ENCODE results near the gene NR1D2. TPM values are rescaled to one million over a fixed set of nuclear protein-coding genes. Genes with fewer than 3 reads are reported as not detected.
A peak's percentile ranks its signal among the peaks of the same experiment; 100 is the strongest.

The NR1D2 gene
- total RNA-seq (100 to 1,000 TPM in 1 of 5 donors, 10 to 100 TPM in 3, 1 to 10 TPM in 1; 9.8 to 105 (median 35.1) TPM), polyA plus RNA-seq (10 to 100 TPM in 1 of 3 donors, 1 to 10 TPM in 2; 5.5 to 23.2 (median 9.1) TPM)
- long read RNA-seq, donor 1, result 0 reads
- long read RNA-seq, donor 2, full-length matches to known transcripts, result 4 of 4 reads
- long read RNA-seq, donor 2, partial matches to known transcripts, result 0 of 4 reads
- long read RNA-seq, donor 2, other reads (novel, unspliced or antisense), result 0 of 4 reads
- long read RNA-seq, donor 3, full-length matches to known transcripts, result 2 of 2 reads
- long read RNA-seq, donor 3, partial matches to known transcripts, result 0 of 2 reads
- long read RNA-seq, donor 3, other reads (novel, unspliced or antisense), result 0 of 2 reads
- long read RNA-seq, donor 4, result 0 reads
- long read RNA-seq, donor 5, full-length matches to known transcripts, result 5 of 5 reads
- long read RNA-seq, donor 5, partial matches to known transcripts, result 0 of 5 reads
- long read RNA-seq, donor 5, other reads (novel, unspliced or antisense), result 0 of 5 reads
- long read RNA-seq, donor 6, result 0 reads
- long read RNA-seq, donor 7, full-length matches to known transcripts, result 3 of 3 reads
- long read RNA-seq, donor 7, partial matches to known transcripts, result 0 of 3 reads
- long read RNA-seq, donor 7, other reads (novel, unspliced or antisense), result 0 of 3 reads
- long read RNA-seq, donor 8, full-length matches to known transcripts, result 3 of 3 reads
- long read RNA-seq, donor 8, partial matches to known transcripts, result 0 of 3 reads
- long read RNA-seq, donor 8, other reads (novel, unspliced or antisense), result 0 of 3 reads
- long read RNA-seq, donor 9, full-length matches to known transcripts, result 2 of 2 reads
- long read RNA-seq, donor 9, partial matches to known transcripts, result 0 of 2 reads
- long read RNA-seq, donor 9, other reads (novel, unspliced or antisense), result 0 of 2 reads
- long read RNA-seq, donor 10, full-length matches to known transcripts, result 1 of 1 reads
- long read RNA-seq, donor 10, partial matches to known transcripts, result 0 of 1 reads
- long read RNA-seq, donor 10, other reads (novel, unspliced or antisense), result 0 of 1 reads

DNA sequence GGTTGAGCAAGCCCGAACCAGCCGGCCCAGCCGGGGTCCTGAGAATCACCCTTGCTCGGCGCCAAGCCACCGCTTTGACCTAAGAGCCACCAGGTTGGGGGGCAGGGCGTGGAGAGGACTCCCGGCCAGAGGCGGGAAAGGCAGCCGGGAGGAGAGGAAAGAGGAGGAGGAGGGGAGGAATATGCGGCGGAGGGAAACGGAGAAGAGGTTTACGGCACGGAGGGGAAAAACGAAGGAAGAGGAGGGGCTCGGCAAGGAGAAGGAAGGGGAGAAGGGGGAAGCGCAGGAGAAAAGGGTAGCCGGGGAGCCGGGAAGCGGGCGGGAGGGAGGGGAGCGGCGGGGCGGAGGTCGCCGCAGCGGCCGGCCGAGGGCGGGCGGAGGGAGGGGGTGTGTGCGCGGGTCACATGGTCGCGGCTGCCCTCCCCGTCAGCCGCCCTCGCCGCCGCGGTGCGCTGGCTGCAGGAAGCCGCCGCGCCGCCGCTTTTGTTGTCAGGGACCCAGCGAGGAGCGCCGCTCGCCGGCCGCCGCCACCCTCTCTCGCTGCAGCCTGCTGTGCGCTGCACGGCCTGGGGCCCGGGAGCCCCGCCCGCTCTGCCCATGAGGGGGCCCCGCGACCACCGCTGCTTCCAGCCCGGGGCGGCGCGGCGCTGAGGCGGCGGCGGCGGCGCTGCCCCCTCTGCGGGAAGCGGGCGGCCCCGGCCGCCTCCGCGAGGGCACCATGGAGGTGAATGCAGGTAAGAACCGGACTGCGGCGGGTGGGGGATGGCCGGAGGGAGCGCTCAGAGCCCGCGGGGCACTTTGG is at the start of gene NR1D2:
TSS of gene NR1D2 (plus strand) at position 426 of the 802 bp plus-strand sequence. CDS start at position 719, 293 bp downstream.
- 0% methylated on average over 43 to 88 of the region's 88 CpGs for WGBS, 5 donors
- Histone ChIP-seq H3K4me3 (peak within 1 kb of the TSS; percentile 65 to 96 (median 86)), H3K27me3 (no peaks in the 10 kb centered on the region), H3K36me3 (no peaks in the 10 kb centered on the region), H3K27ac (peak within 1 kb of the TSS; percentile 96 to 100 (median 100)), H3K9me3 (no peaks in the 10 kb centered on the region), H3K4me1 (peaks cover 22 to 50% (median 42%) of the 10 kb centered on the region in 4 donors)
- TF ChIP-seq POLR2A (IDR thresholded peaks at IDR 0.05) (no peak), CTCF (IDR thresholded peaks at IDR 0.05) (no peak), EP300 (IDR thresholded peaks at IDR 0.05) (no peak), POLR2AphosphoS5 (IDR thresholded peaks at IDR 0.05) (peak; percentile 34 to 92 (median 90))
- DNase-seq, result peak; percentile 88 to 96
- intact Hi-C loops (cut with DNase I; ENCODE audit: low total_unique reads), result no loop called here

GRCh38 chr3:23900744-23901143 is 44.3 kb upstream of the NR1D2 start:
- DNase-seq, result no peak
- no peak overlapping the region for H3K4me3 ChIP-seq
- no peaks in the 10 kb centered on the region for H3K9me3 ChIP-seq
- no peak overlapping the region for H3K27ac ChIP-seq
- intact Hi-C loops (cut with DNase I; ENCODE audit: low total_unique reads), result no loop called here
- peaks cover 0 to 6% (median 0%) of the 10 kb centered on the region in 4 donors for H3K4me1 ChIP-seq
- TF ChIP-seq CTCF (IDR thresholded peaks at IDR 0.05), result no peak
- no peak for TF ChIP-seq EP300 (IDR thresholded peaks at IDR 0.05)
- TF ChIP-seq POLR2AphosphoS5 (IDR thresholded peaks at IDR 0.05), result no peak
- no peak for TF ChIP-seq POLR2A (IDR thresholded peaks at IDR 0.05)
- H3K27me3 ChIP-seq, result no peaks in the 10 kb centered on the region
- WGBS, 5 donors, result 75 to 91% (median 86%) methylated on average over 6 of the region's 6 CpGs
- H3K36me3 ChIP-seq, result peaks cover 6 to 64% (median 36%) of the 10 kb centered on the region in 4 donors

DNA sequence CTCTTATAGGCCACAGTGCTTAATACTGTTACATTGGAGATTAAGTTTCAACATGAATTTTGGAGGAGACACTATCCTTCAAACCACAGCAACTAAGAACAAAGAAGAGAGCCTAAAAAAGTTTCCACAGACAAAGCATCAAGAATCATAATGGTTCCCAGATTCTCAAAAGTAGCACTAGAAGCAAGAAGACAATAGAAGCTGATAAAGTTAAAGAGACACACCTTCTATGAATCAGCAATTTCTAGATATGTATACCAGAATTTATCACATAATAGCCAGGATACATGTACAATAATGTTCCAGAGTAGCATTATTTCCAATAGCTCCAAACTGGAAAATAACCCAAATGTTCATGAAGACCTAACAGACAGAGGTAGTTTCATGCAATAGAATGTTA is 40.5 kb upstream of the NR1D2 start:
- peaks cover 6 to 60% (median 33%) of the 10 kb centered on the region in 4 donors for H3K36me3 ChIP-seq
- H3K4me3 ChIP-seq, result no peak overlapping the region
- no peaks in the 10 kb centered on the region for H3K27me3 ChIP-seq
- H3K4me1 ChIP-seq, result peaks cover 0 to 6% (median 0%) of the 10 kb centered on the region in 4 donors
- H3K9me3 ChIP-seq, result no peaks in the 10 kb centered on the region
- TF ChIP-seq POLR2A (IDR thresholded peaks at IDR 0.05), result no peak
- no peak overlapping the region for H3K27ac ChIP-seq
- intact Hi-C loops (cut with DNase I; ENCODE audit: low total_unique reads), result no loop called here
- DNase-seq, result no peak

GRCh38 chr3:23909341-23909740 is 35.7 kb upstream of the NR1D2 start:
- DNase-seq, result no peak
- intact Hi-C loops (cut with DNase I; ENCODE audit: low total_unique reads), result no loop called here
- Histone ChIP-seq H3K4me3 (no peak overlapping the region), H3K9me3 (no peaks in the 10 kb centered on the region), H3K4me1 (peaks cover 0 to 14% (median 6%) of the 10 kb centered on the region in 4 donors), H3K36me3 (peaks cover 0 to 52% (median 32%) of the 10 kb centered on the region in 4 donors), H3K27me3 (no peaks in the 10 kb centered on the region), H3K27ac (no peak overlapping the region)
- TF ChIP-seq CTCF (IDR thresholded peaks at IDR 0.05) (no peak), EP300 (IDR thresholded peaks at IDR 0.05) (no peak), POLR2A (IDR thresholded peaks at IDR 0.05) (no peak), POLR2AphosphoS5 (IDR thresholded peaks at IDR 0.05) (no peak)
- 82 to 91% (median 86%) methylated on average over 7 of the region's 7 CpGs for WGBS, 5 donors

All from stomach (tissue), 19 donors.